Measurements from ENCODE around the gene PDZD4. TPM values are rescaled to one million over a fixed set of nuclear protein-coding genes. Genes with fewer than 3 reads are reported as not detected.

Gene PDZD4
- total and polyA plus RNA-seq, 5 donors from 2014 or later = 4.9 TPM; not detected in 4

GRCh38 chrX:153845195-153845594, 14.9 kb upstream of the PDZD4 start:
- Mint-ChIP-seq H3K36me3 (no peaks in the 10 kb centered on the region), H3K27me3 (peaks cover 36% of the 10 kb centered on the region), H3K9me3 (peaks cover 0 to 2% (median 0%) of the 10 kb centered on the region in 7 donors), H3K4me3 (no peak overlapping the region), H3K27ac (no peak overlapping the region), H3K4me1 (no peaks in the 10 kb centered on the region)
- no peaks in the 10 kb centered on the region for H3K36me3 ChIP-seq (ENCODE audit: control insufficient read depth, insufficient read depth, low read length)
- H3K9me3 ChIP-seq (ENCODE audit: control insufficient read depth in 2 of 2, low read length in 2 of 2) = no peaks in the 10 kb centered on the region
- peaks cover 2% of the 10 kb centered on the region for H3K27me3 ChIP-seq (ENCODE audit: control insufficient read depth, insufficient read depth, low read length)
- DNase-seq (no peak), ATAC-seq (ENCODE audit: low read depth in 2 of 2) (no peak)
- H3K27ac ChIP-seq (ENCODE audit: insufficient read depth, low read length, poor library complexity, severe bottlenecking) = no peak overlapping the region
- H3K4me1 ChIP-seq (ENCODE audit: control insufficient read depth, insufficient read depth, low read length, poor library complexity, severe bottlenecking) = no peaks in the 10 kb centered on the region
- no peak overlapping the region for H3K4me3 ChIP-seq (ENCODE audit: low read depth, low read length)

GRCh38 chrX:153844509-153845082, 14.3 kb upstream of the PDZD4 start:
- Histone ChIP-seq H3K27me3 (ENCODE audit: control insufficient read depth, insufficient read depth, low read length) (peaks cover 2% of the 10 kb centered on the region), H3K36me3 (ENCODE audit: control insufficient read depth, insufficient read depth, low read length) (no peaks in the 10 kb centered on the region), H3K9me3 (ENCODE audit: control insufficient read depth in 2 of 2, low read length in 2 of 2) (no peaks in the 10 kb centered on the region), H3K4me3 (ENCODE audit: low read depth, low read length) (no peak overlapping the region), H3K27ac (ENCODE audit: insufficient read depth, low read length, poor library complexity, severe bottlenecking) (no peak overlapping the region), H3K4me1 (ENCODE audit: control insufficient read depth, insufficient read depth, low read length, poor library complexity, severe bottlenecking) (no peaks in the 10 kb centered on the region)
- H3K27me3 Mint-ChIP-seq = peaks cover 36% of the 10 kb centered on the region
- ATAC-seq (ENCODE audit: low read depth in 2 of 2) (no peak), DNase-seq (no peak)
- H3K4me3 Mint-ChIP-seq = no peak overlapping the region
- H3K4me1 Mint-ChIP-seq = no peaks in the 10 kb centered on the region
- H3K27ac Mint-ChIP-seq = no peak overlapping the region
- peaks cover 0 to 2% (median 0%) of the 10 kb centered on the region in 7 donors for H3K9me3 Mint-ChIP-seq
- no peaks in the 10 kb centered on the region for H3K36me3 Mint-ChIP-seq

DNA sequence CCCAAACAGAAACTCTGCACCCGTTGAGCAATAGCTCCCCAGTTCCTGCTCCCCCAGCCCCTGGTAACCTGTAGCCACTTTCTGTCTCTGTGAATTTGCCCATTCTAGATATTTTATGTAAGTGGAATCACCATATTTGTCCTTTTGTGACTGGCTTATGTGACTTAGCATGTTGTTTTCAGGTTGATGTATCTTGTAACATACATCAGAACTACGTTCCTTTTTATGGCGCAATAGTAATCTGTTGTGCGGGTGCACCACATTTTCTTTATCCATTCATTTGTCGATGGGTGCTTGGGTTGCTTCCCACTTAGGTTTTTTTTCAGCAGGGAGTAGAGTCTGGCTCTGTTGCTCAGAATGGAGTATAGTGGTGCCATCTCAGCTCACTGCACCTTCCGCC, 6.6 kb upstream of the PDZD4 start:
- Mint-ChIP-seq H3K4me3 (no peak overlapping the region), H3K36me3 (no peaks in the 10 kb centered on the region), H3K9me3 (peaks cover 0 to 3% (median 0%) of the 10 kb centered on the region in 7 donors), H3K4me1 (no peaks in the 10 kb centered on the region), H3K27ac (no peak overlapping the region), H3K27me3 (peaks cover 51% of the 10 kb centered on the region)
- H3K36me3 ChIP-seq (ENCODE audit: control insufficient read depth, insufficient read depth, low read length) = no peaks in the 10 kb centered on the region
- no peak overlapping the region for H3K27ac ChIP-seq (ENCODE audit: insufficient read depth, low read length, poor library complexity, severe bottlenecking)
- no peak for DNase-seq
- no peaks in the 10 kb centered on the region for H3K9me3 ChIP-seq (ENCODE audit: control insufficient read depth in 2 of 2, low read length in 2 of 2)
- no peak overlapping the region for H3K4me3 ChIP-seq (ENCODE audit: low read depth, low read length)
- no peak for ATAC-seq (ENCODE audit: low read depth in 2 of 2)
- no peaks in the 10 kb centered on the region for H3K27me3 ChIP-seq (ENCODE audit: control insufficient read depth, insufficient read depth, low read length)
- H3K4me1 ChIP-seq (ENCODE audit: control insufficient read depth, insufficient read depth, low read length, poor library complexity, severe bottlenecking) = no peaks in the 10 kb centered on the region

GRCh38 chrX:153832728-153833127, 2.4 kb upstream of the PDZD4 start:
- H3K27ac Mint-ChIP-seq = no peak overlapping the region
- H3K36me3 Mint-ChIP-seq = no peaks in the 10 kb centered on the region
- peak overlapping the region in 1 of 4 donors; percentile 14 for H3K4me3 Mint-ChIP-seq

GRCh38 chrX:153831429-153832150, 1.2 kb upstream of the PDZD4 start:
- Mint-ChIP-seq H3K9me3 (peaks cover 0 to 4% (median 0%) of the 10 kb centered on the region in 7 donors), H3K4me1 (peaks cover 0 to 6% (median 5%) of the 10 kb centered on the region in 4 donors), H3K27me3 (peaks cover 53% of the 10 kb centered on the region), H3K27ac (no peak overlapping the region), H3K4me3 (peak overlapping the region; percentile 32 to 73 (median 59)), H3K36me3 (no peaks in the 10 kb centered on the region)
- Histone ChIP-seq H3K36me3 (ENCODE audit: control insufficient read depth, insufficient read depth, low read length) (no peaks in the 10 kb centered on the region), H3K27ac (ENCODE audit: insufficient read depth, low read length, poor library complexity, severe bottlenecking) (no peak overlapping the region), H3K4me3 (ENCODE audit: low read depth, low read length) (no peak overlapping the region), H3K4me1 (ENCODE audit: control insufficient read depth, insufficient read depth, low read length, poor library complexity, severe bottlenecking) (peaks cover 7% of the 10 kb centered on the region), H3K27me3 (ENCODE audit: control insufficient read depth, insufficient read depth, low read length) (peaks cover 5% of the 10 kb centered on the region), H3K9me3 (ENCODE audit: control insufficient read depth in 2 of 2, low read length in 2 of 2) (no peaks in the 10 kb centered on the region)
- ATAC-seq (ENCODE audit: low read depth in 2 of 2) (no peak), DNase-seq (no peak)

More at GRCh38 chrX:153832728-153833127, 2.4 kb upstream of the PDZD4 start:
- no peaks in the 10 kb centered on the region for H3K36me3 ChIP-seq (ENCODE audit: control insufficient read depth, insufficient read depth, low read length)
- DNase-seq (no peak), ATAC-seq (ENCODE audit: low read depth in 2 of 2) (no peak)
- peaks cover under 1% of the 10 kb centered on the region for H3K27me3 ChIP-seq (ENCODE audit: control insufficient read depth, insufficient read depth, low read length)
- H3K27me3 Mint-ChIP-seq = peaks cover 42% of the 10 kb centered on the region
- peaks cover 0 to 3% (median 0%) of the 10 kb centered on the region in 7 donors for H3K9me3 Mint-ChIP-seq
- H3K4me1 Mint-ChIP-seq = peaks cover 0 to 6% (median under 1%) of the 10 kb centered on the region in 4 donors
- H3K27ac ChIP-seq (ENCODE audit: insufficient read depth, low read length, poor library complexity, severe bottlenecking) = no peak overlapping the region
- H3K4me1 ChIP-seq (ENCODE audit: control insufficient read depth, insufficient read depth, low read length, poor library complexity, severe bottlenecking) = peaks cover 7% of the 10 kb centered on the region
- H3K9me3 ChIP-seq (ENCODE audit: control insufficient read depth in 2 of 2, low read length in 2 of 2) = no peaks in the 10 kb centered on the region
- H3K4me3 ChIP-seq (ENCODE audit: low read depth, low read length) = no peak overlapping the region

- H3K27ac ChIP-seq (ENCODE audit: insufficient read depth, low read length, poor library complexity, severe bottlenecking) = no peak overlapping the region
- no peaks in the 10 kb centered on the region for H3K36me3 ChIP-seq (ENCODE audit: control insufficient read depth, insufficient read depth, low read length)
- Mint-ChIP-seq H3K36me3 (no peaks in the 10 kb centered on the region), H3K27ac (no peak overlapping the region), H3K4me3 (peak overlapping the region in 1 of 4 donors; percentile 32), H3K9me3 (peaks cover 0 to 4% (median 0%) of the 10 kb centered on the region in 7 donors), H3K27me3 (peaks cover 54% of the 10 kb centered on the region), H3K4me1 (peaks cover 0 to 6% (median 5%) of the 10 kb centered on the region in 4 donors)
- H3K27me3 ChIP-seq (ENCODE audit: control insufficient read depth, insufficient read depth, low read length) = peaks cover 5% of the 10 kb centered on the region
- DNase-seq (no peak), ATAC-seq (ENCODE audit: low read depth in 2 of 2) (no peak)
- H3K4me3 ChIP-seq (ENCODE audit: low read depth, low read length) = no peak overlapping the region
- peaks cover 7% of the 10 kb centered on the region for H3K4me1 ChIP-seq (ENCODE audit: control insufficient read depth, insufficient read depth, low read length, poor library complexity, severe bottlenecking)
- H3K9me3 ChIP-seq (ENCODE audit: control insufficient read depth in 2 of 2, low read length in 2 of 2) = no peaks in the 10 kb centered on the region
Measured at GRCh38 chrX:153830640-153831428, 490 bp upstream of the PDZD4 start.

DNA sequence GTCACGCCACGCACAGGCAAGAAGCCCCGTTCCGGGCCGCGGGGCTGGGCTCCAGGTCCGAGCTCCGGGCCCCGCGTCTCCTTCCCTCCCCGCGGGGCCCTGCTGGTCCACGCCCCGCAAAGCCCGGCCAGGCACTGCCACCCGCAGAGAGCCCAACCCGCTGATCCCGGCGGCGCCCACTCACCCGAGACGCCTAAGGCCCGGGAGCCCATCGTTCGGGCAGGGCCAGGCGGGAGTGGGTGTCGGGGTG, 870 bp downstream of the PDZD4 start:
- H3K4me1 ChIP-seq (ENCODE audit: control insufficient read depth, insufficient read depth, low read length, poor library complexity, severe bottlenecking) = peaks cover 7% of the 10 kb centered on the region
- no peak overlapping the region for H3K27ac ChIP-seq (ENCODE audit: insufficient read depth, low read length, poor library complexity, severe bottlenecking)
- H3K36me3 ChIP-seq (ENCODE audit: control insufficient read depth, insufficient read depth, low read length) = no peaks in the 10 kb centered on the region
- no peak overlapping the region for H3K4me3 ChIP-seq (ENCODE audit: low read depth, low read length)
- Mint-ChIP-seq H3K27me3 (peaks cover 45% of the 10 kb centered on the region), H3K4me1 (peaks cover 0 to 6% (median 5%) of the 10 kb centered on the region in 4 donors), H3K4me3 (peak overlapping the region in 1 of 4 donors; percentile 41), H3K27ac (no peak overlapping the region), H3K36me3 (no peaks in the 10 kb centered on the region), H3K9me3 (peaks cover 0 to 4% (median 0%) of the 10 kb centered on the region in 7 donors)
- H3K9me3 ChIP-seq (ENCODE audit: control insufficient read depth in 2 of 2, low read length in 2 of 2) = no peaks in the 10 kb centered on the region
- ATAC-seq (ENCODE audit: low read depth in 2 of 2) (no peak), DNase-seq (no peak)
- H3K27me3 ChIP-seq (ENCODE audit: control insufficient read depth, insufficient read depth, low read length) = peaks cover 5% of the 10 kb centered on the region
